Endothelial cell (in vitro differentiated cells): ENCODE data around the gene DNAH8. TPM values are rescaled to one million over a fixed set of nuclear protein-coding genes. Genes with fewer than 3 reads are reported as not detected.

ENCODE experiments used
- DNase-seq: peaks from one replicate; pipeline ENCODE4 v3.0.0; 2021; ENCODE audit warnings: low spot score
- H3K27ac Mint-ChIP-seq: one replicate; pipeline ENCODE4 v1.8.0; 2021; ENCODE audit warnings: mixed read lengths, inconsistent platforms; ENCODE audit not compliant: unreplicated experiment
- H3K27me3 Mint-ChIP-seq: one replicate; pipeline ENCODE4 v1.8.0; 2021; ENCODE audit warnings: mild to moderate bottlenecking, moderate library complexity, mixed read lengths, inconsistent platforms; ENCODE audit not compliant: unreplicated experiment
- H3K36me3 Mint-ChIP-seq: one replicate; pipeline ENCODE4 v1.8.0; 2021; ENCODE audit warnings: mild to moderate bottlenecking, low read depth, mixed read lengths, inconsistent platforms; ENCODE audit not compliant: unreplicated experiment
- H3K4me1 Mint-ChIP-seq: one replicate; pipeline ENCODE4 v1.8.0; 2021; ENCODE audit warnings: mild to moderate bottlenecking, mixed read lengths, inconsistent platforms; ENCODE audit not compliant: unreplicated experiment
- H3K4me3 Mint-ChIP-seq: one replicate; pipeline ENCODE4 v1.8.0; 2021; ENCODE audit warnings: mild to moderate bottlenecking, mixed read lengths, inconsistent platforms; ENCODE audit not compliant: unreplicated experiment
- H3K9me3 Mint-ChIP-seq: one replicate; pipeline ENCODE4 v1.8.0; 2021; ENCODE audit warnings: mixed read lengths, inconsistent platforms; ENCODE audit not compliant: unreplicated experiment
- CTCF ChIP-seq: fragments of 200-600 bp; sonication (generic); IDR thresholded peaks from one replicate; pipeline ENCODE4 v1.5.0; 2021; ENCODE audit warnings: antibody characterized with exemption; ENCODE audit not compliant: unreplicated experiment
- total RNA-seq: library from RNA; stranded (reverse); fragmentation: NEBNext Ultra II Directional; extraction: Animal tissue kit (Norgen Biotek cat#: 25700); gene quantifications from one replicate; pipeline ENCODE4 v1.2.1, GENCODE V29; 2021; ENCODE audit not compliant: unreplicated experiment

The DNAH8 gene
- total RNA-seq, 1 donor from 2014 or later, result 0.05 TPM

- no peak for DNase-seq
- TF ChIP-seq CTCF, result no peak
- Mint-ChIP-seq H3K27me3 (no peaks in the 10 kb centered on the region), H3K4me1 (no peaks in the 10 kb centered on the region), H3K27ac (no peak overlapping the region), H3K4me3 (no peak overlapping the region), H3K9me3 (no peaks in the 10 kb centered on the region), H3K36me3 (no peaks in the 10 kb centered on the region)
Measured at GRCh38 chr6:38827024-38827423, 111.9 kb downstream of the DNAH8 start.

GRCh38 chr6:38831865-38832264 lies 116.8 kb downstream of the DNAH8 start:
- no peak overlapping the region for H3K27ac Mint-ChIP-seq
- no peak for DNase-seq
- H3K36me3 Mint-ChIP-seq, result no peaks in the 10 kb centered on the region
- no peaks in the 10 kb centered on the region for H3K9me3 Mint-ChIP-seq
- H3K27me3 Mint-ChIP-seq, result no peaks in the 10 kb centered on the region
- peaks cover 6% of the 10 kb centered on the region for H3K4me1 Mint-ChIP-seq
- no peak for TF ChIP-seq CTCF
- no peak overlapping the region for H3K4me3 Mint-ChIP-seq

- no peak for DNase-seq
- no peak overlapping the region for H3K4me3 Mint-ChIP-seq
- peaks cover 6% of the 10 kb centered on the region for H3K4me1 Mint-ChIP-seq
- no peak for TF ChIP-seq CTCF
- no peaks in the 10 kb centered on the region for H3K27me3 Mint-ChIP-seq
- no peaks in the 10 kb centered on the region for H3K36me3 Mint-ChIP-seq
- no peaks in the 10 kb centered on the region for H3K9me3 Mint-ChIP-seq
- no peak overlapping the region for H3K27ac Mint-ChIP-seq
Measured at GRCh38 chr6:38833320-38833719, 118.2 kb downstream of the DNAH8 start.

GRCh38 chr6:38836585-38836984 lies 121.5 kb downstream of the DNAH8 start:
- no peak for TF ChIP-seq CTCF
- DNase-seq, result no peak

GRCh38 chr6:38837101-38837500 lies 122.0 kb downstream of the DNAH8 start:
- Mint-ChIP-seq H3K4me1 (peaks cover 6% of the 10 kb centered on the region), H3K27ac (no peak overlapping the region), H3K36me3 (no peaks in the 10 kb centered on the region), H3K9me3 (no peaks in the 10 kb centered on the region), H3K27me3 (no peaks in the 10 kb centered on the region), H3K4me3 (no peak overlapping the region)
- DNase-seq, result no peak
- TF ChIP-seq CTCF, result no peak

More at GRCh38 chr6:38836585-38836984, 121.5 kb downstream of the DNAH8 start:
- Mint-ChIP-seq H3K27me3 (no peaks in the 10 kb centered on the region), H3K4me3 (no peak overlapping the region), H3K27ac (no peak overlapping the region), H3K9me3 (no peaks in the 10 kb centered on the region), H3K4me1 (peaks cover 6% of the 10 kb centered on the region), H3K36me3 (no peaks in the 10 kb centered on the region)
